H9 (cell line): ENCODE measurements around the gene PLEKHF1. TPM values are rescaled to one million over a fixed set of nuclear protein-coding genes. Genes with fewer than 3 reads are reported as not detected.

ENCODE experiments used
- DNase-seq: peaks from one replicate; pipeline ENCODE4 v3.0.0-alpha.2; 2017
- H2AFZ ChIP-seq: one replicate; pipeline ENCODE4 v1.6.1; 2013; ENCODE audit warnings: mild to moderate bottlenecking, low read length, control low read depth, moderate library complexity
- H2AK5ac ChIP-seq: 2 replicates; pipeline ENCODE4 v1.6.1; 2013; ENCODE audit warnings: low read length, control low read depth, mixed read lengths; ENCODE audit not compliant: insufficient read length
- H2BK120ac ChIP-seq: one replicate; pipeline ENCODE4 v1.6.1; 2013; ENCODE audit warnings: low read depth, mild to moderate bottlenecking, low read length, control low read depth, inconsistent platforms; ENCODE audit not compliant: poor library complexity, severe bottlenecking
- H2BK12ac ChIP-seq: 2 replicates; pipeline ENCODE4 v1.6.1; 2013; ENCODE audit warnings: low read length, control low read depth, mixed read lengths, low read depth; ENCODE audit not compliant: insufficient read length
- H2BK15ac ChIP-seq: 2 replicates; pipeline ENCODE4 v1.6.1; 2013; ENCODE audit warnings: low read depth, low read length, control low read depth
- H2BK20ac ChIP-seq: one replicate; pipeline ENCODE4 v1.6.1; 2013; ENCODE audit warnings: low read depth, mild to moderate bottlenecking, low read length, control low read depth, inconsistent platforms; ENCODE audit not compliant: poor library complexity, severe bottlenecking
- H2BK5ac ChIP-seq: 2 replicates; pipeline ENCODE4 v1.6.1; 2013; ENCODE audit warnings: low read length, control low read depth, mixed read lengths; ENCODE audit not compliant: insufficient read length
- H3K14ac ChIP-seq: 2 replicates; pipeline ENCODE4 v1.6.1; 2013; ENCODE audit warnings: low read length, control low read depth; ENCODE audit not compliant: insufficient read depth
- H3K18ac ChIP-seq: 2 replicates; pipeline ENCODE4 v1.6.1; 2013; ENCODE audit warnings: low read depth, mild to moderate bottlenecking, mixed read lengths, low read length, control low read depth; ENCODE audit not compliant: insufficient read length
- H3K23ac ChIP-seq: 2 replicates; pipeline ENCODE4 v1.6.1; 2013; ENCODE audit warnings: low read length, control low read depth, mixed read lengths, low read depth; ENCODE audit not compliant: insufficient read length
- H3K23me2 ChIP-seq: 2 replicates; pipeline ENCODE4 v1.6.1; 2013; ENCODE audit warnings: low read depth, mild to moderate bottlenecking, mixed read lengths, low read length, control low read depth; ENCODE audit not compliant: insufficient read length, poor library complexity, severe bottlenecking
- H3K27ac ChIP-seq: 2 replicates; pipeline ENCODE4 v1.5.1; 2013; ENCODE audit warnings: low read length, control low read depth, mixed read lengths, low read depth; ENCODE audit not compliant: insufficient read length
- H3K27me3 ChIP-seq: 2 replicates; pipeline ENCODE4 v1.6.1; 2013; ENCODE audit warnings: low read length, control low read depth, inconsistent platforms; ENCODE audit not compliant: insufficient read depth
- H3K4ac ChIP-seq: 2 replicates; pipeline ENCODE4 v1.6.1; 2013; ENCODE audit warnings: low read depth, mild to moderate bottlenecking, control low read depth, inconsistent platforms, low read length, moderate library complexity
- H3K4me1 ChIP-seq: 2 replicates; pipeline ENCODE4 v1.6.1; 2013; ENCODE audit warnings: low read length, control low read depth, inconsistent platforms; ENCODE audit not compliant: insufficient read depth
- H3K4me2 ChIP-seq: 2 replicates; pipeline ENCODE4 v1.6.1; 2013; ENCODE audit warnings: low read length, control low read depth, mixed read lengths; ENCODE audit not compliant: insufficient read length, insufficient read depth
- H3K56ac ChIP-seq: 2 replicates; pipeline ENCODE4 v1.6.1; 2013; ENCODE audit warnings: low read depth, mild to moderate bottlenecking, mixed read lengths, low read length, control low read depth; ENCODE audit not compliant: insufficient read length
- H3K79me1 ChIP-seq: 2 replicates; pipeline ENCODE4 v1.6.1; 2013; ENCODE audit warnings: low read depth, mild to moderate bottlenecking, moderate library complexity, low read length, control low read depth, inconsistent platforms; ENCODE audit not compliant: insufficient read depth, poor library complexity, severe bottlenecking
- H3K79me2 ChIP-seq: 2 replicates; pipeline ENCODE4 v1.6.1; 2013; ENCODE audit warnings: low read length, control low read depth, inconsistent platforms; ENCODE audit not compliant: insufficient read depth
- H3K9ac ChIP-seq: 2 replicates; pipeline ENCODE4 v1.6.1; 2013; ENCODE audit warnings: low read length, control low read depth, mixed read lengths; ENCODE audit not compliant: insufficient read length; ENCODE audit errors: extremely low read depth
- H3K9me3 ChIP-seq: one replicate; pipeline ENCODE4 v1.6.1; 2013; ENCODE audit warnings: low read depth, low read length, inconsistent platforms; ENCODE audit not compliant: control insufficient read depth
- H3T11ph ChIP-seq: one replicate; pipeline ENCODE4 v1.6.1; 2013; ENCODE audit warnings: mild to moderate bottlenecking, low read length, control low read depth, inconsistent platforms
- H4K20me1 ChIP-seq: one replicate; pipeline ENCODE4 v1.6.1; 2013; ENCODE audit not compliant: control insufficient read depth, insufficient read length, insufficient read depth
- H4K5ac ChIP-seq: 2 replicates; pipeline ENCODE4 v1.6.1; 2013; ENCODE audit warnings: low read depth, mild to moderate bottlenecking, mixed read lengths, low read length, control low read depth; ENCODE audit not compliant: insufficient read length
- H4K8ac ChIP-seq: replicated peaks from 2 replicates; pipeline ENCODE4 v1.6.1; 2013; ENCODE audit warnings: low read length, control low read depth, mixed read lengths, low read depth; ENCODE audit not compliant: insufficient read length
- H4K91ac ChIP-seq: 2 replicates; pipeline ENCODE4 v1.6.1; 2013; ENCODE audit warnings: low read depth, mild to moderate bottlenecking, moderate library complexity, mixed read lengths, low read length, control low read depth; ENCODE audit not compliant: insufficient read length
- H3K27ac Mint-ChIP-seq, 3 experiments: 2 replicates in 2 of 3; 3 replicates in 1 of 3; pipeline ENCODE4 v1.8.0; 2020 to 2021; ENCODE audit warnings: mixed read lengths in 3 of 3, mild to moderate bottlenecking in 1 of 3, moderate library complexity in 1 of 3
- H3K27me3 Mint-ChIP-seq: 2 replicates; pipeline ENCODE4 v1.8.0; 2021; ENCODE audit warnings: low read depth, mild to moderate bottlenecking, moderate library complexity, mixed read lengths
- H3K36me3 Mint-ChIP-seq, 3 experiments: 2 replicates in 2 of 3; 3 replicates in 1 of 3; pipeline ENCODE4 v1.8.0; 2020 to 2021; ENCODE audit warnings: low read depth in 3 of 3, mixed read lengths in 3 of 3; ENCODE audit not compliant: insufficient read depth in 1 of 3
- H3K4me1 Mint-ChIP-seq, 2 experiments: 2 replicates each; pipeline ENCODE4 v1.8.0; 2020; ENCODE audit warnings: mixed read lengths in 2 of 2
- H3K4me3 Mint-ChIP-seq, 2 experiments: 2 replicates in 1 of 2; 3 replicates in 1 of 2; pipeline ENCODE4 v1.8.0; 2020 to 2021; ENCODE audit warnings: mild to moderate bottlenecking in 2 of 2, mixed read lengths in 2 of 2, moderate library complexity in 1 of 2
- H3K9me3 Mint-ChIP-seq, 2 experiments: 2 replicates in 1 of 2; 3 replicates in 1 of 2; pipeline ENCODE4 v1.8.0; 2020; ENCODE audit warnings: mild to moderate bottlenecking in 2 of 2, mixed read lengths in 2 of 2, moderate library complexity in 1 of 2
- WGBS: extraction: QIAGEN DNeasy Blood & Tissue Kit; methylation state at CpG from one replicate; pipeline ENCODE4 v1.1.7; 2013; ENCODE audit warnings: missing lambda C conversion rate, low lambda C conversion rate, mixed read lengths; ENCODE audit not compliant: insufficient read length; ENCODE audit errors: extremely low coverage; 5-methylcytosine and 5-hydroxymethylcytosine counted together
- total RNA-seq: library from RNA; stranded (reverse); gene quantifications from 2 replicates; pipeline ENCODE4 v1.2.1, GENCODE V29; 2021
- TF ChIP-seq, protein P1 (sequence below): fragments of 200-600 bp; sonication (generic); conservative IDR thresholded peaks from 3 replicates; pipeline ENCODE4 v1.8.0; 2021; ENCODE audit warnings: antibody characterized with exemption, mild to moderate bottlenecking

Gene PLEKHF1
- total RNA-seq, 1 experiment from 2014 or later: 4.9 TPM

DNA sequence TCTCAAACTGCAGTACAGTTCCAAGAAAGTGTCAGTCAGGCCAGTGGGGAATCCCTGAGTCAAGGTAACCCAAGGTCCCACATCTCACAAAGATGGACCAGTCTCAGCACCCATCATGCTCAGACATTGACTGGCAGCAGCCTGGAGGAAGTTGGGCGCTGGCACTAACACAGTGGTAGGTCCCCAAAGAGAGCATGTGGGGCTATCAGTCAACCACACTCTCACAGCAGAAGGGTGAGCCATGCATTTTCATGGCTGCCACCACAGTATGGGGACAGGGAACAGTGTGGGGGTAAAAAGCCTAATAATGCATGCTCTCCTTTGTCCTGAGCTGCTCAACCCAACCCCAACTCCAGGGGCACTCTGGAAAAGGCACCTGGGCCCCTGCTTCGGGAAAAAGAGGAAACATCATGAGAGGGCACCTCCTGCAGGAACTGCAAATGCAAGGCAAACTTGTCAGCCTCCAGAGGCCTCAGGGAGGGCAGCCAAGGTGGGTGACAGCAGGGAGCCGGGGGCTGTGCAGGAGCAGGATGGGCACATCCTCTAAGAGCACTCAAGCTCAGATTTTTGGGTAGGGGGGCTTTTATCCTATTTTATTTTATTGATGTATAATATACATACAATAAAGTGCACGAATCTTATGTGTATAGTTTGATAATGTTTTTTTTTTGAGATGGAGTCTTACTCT, 9.5 kb upstream of the PLEKHF1 start:
- H4K8ac ChIP-seq: no peak overlapping the region
- no peak overlapping the region for H2BK15ac ChIP-seq
- no peaks in the 10 kb centered on the region for H3K27me3 ChIP-seq
- no peaks in the 10 kb centered on the region for H3K23me2 ChIP-seq
- Mint-ChIP-seq H3K36me3 (no peaks in the 10 kb centered on the region; a peak in 3 of 7 replicates), H3K9me3 (peaks cover 4 to 10% of the 10 kb centered on the region in 2 experiments; a peak in 3 of 5 replicates), H3K27ac (no peak overlapping the region), H3K4me1 (peaks cover 3 to 4% of the 10 kb centered on the region in 2 experiments; a peak in 2 of 4 replicates), H3K27me3 (no peaks in the 10 kb centered on the region), H3K4me3 (no peak overlapping the region; a peak in 1 of 5 replicates)
- TF ChIP-seq, protein P1, sequence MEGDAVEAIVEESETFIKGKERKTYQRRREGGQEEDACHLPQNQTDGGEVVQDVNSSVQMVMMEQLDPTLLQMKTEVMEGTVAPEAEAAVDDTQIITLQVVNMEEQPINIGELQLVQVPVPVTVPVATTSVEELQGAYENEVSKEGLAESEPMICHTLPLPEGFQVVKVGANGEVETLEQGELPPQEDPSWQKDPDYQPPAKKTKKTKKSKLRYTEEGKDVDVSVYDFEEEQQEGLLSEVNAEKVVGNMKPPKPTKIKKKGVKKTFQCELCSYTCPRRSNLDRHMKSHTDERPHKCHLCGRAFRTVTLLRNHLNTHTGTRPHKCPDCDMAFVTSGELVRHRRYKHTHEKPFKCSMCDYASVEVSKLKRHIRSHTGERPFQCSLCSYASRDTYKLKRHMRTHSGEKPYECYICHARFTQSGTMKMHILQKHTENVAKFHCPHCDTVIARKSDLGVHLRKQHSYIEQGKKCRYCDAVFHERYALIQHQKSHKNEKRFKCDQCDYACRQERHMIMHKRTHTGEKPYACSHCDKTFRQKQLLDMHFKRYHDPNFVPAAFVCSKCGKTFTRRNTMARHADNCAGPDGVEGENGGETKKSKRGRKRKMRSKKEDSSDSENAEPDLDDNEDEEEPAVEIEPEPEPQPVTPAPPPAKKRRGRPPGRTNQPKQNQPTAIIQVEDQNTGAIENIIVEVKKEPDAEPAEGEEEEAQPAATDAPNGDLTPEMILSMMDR: no peak
- H2AK5ac ChIP-seq: no peak overlapping the region
- no CpG with 5 or more reads among the region's 4 CpGs for WGBS
- no peaks in the 10 kb centered on the region for H3K79me1 ChIP-seq
- no peak overlapping the region for H3K56ac ChIP-seq
- no peak overlapping the region for H3K14ac ChIP-seq
- H3K18ac ChIP-seq: no peak overlapping the region
- H3K23ac ChIP-seq: no peak overlapping the region
- no peak overlapping the region for H3K4me2 ChIP-seq
- H2BK12ac ChIP-seq: no peak overlapping the region
- no peaks in the 10 kb centered on the region for H3K9me3 ChIP-seq
- H4K5ac ChIP-seq: no peak overlapping the region
- H3K4me1 ChIP-seq: no peaks in the 10 kb centered on the region
- no peak overlapping the region for H2BK5ac ChIP-seq
- H3K27ac ChIP-seq: no peak overlapping the region
- no peaks in the 10 kb centered on the region for H3K79me2 ChIP-seq
- no peak overlapping the region for H3T11ph ChIP-seq
- H4K91ac ChIP-seq: no peak overlapping the region
- H2AFZ ChIP-seq: no peak overlapping the region
- no peak overlapping the region for H3K4ac ChIP-seq
- no peaks in the 10 kb centered on the region for H4K20me1 ChIP-seq
- no peak overlapping the region for H3K9ac ChIP-seq
- DNase-seq: no peak
- H2BK120ac ChIP-seq: no peak overlapping the region
- H2BK20ac ChIP-seq: no peak overlapping the region
